ENCODE measurements around the gene SEC14L1.

Gene SEC14L1

DNA sequence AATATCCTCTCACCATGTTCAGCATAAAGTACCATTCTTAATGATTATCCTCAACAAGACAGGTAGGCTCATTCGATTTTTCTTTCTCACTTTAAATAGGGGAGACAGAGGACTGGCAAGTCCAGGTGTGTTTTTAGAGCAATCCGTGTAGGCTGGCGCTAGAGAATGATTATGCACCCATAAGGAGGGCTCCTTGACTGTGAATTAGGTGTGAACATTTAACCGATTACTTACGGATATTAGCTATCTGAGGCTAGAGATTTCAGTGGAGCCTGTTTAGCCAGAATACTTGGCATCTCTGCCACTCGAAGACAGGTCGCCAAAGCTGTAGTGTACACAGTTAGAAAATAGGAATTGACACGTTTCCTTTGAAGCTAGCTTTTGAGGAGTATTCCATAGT lies 1.9 kb downstream of the SEC14L1 start:
- TF ChIP-seq, protein P1, sequence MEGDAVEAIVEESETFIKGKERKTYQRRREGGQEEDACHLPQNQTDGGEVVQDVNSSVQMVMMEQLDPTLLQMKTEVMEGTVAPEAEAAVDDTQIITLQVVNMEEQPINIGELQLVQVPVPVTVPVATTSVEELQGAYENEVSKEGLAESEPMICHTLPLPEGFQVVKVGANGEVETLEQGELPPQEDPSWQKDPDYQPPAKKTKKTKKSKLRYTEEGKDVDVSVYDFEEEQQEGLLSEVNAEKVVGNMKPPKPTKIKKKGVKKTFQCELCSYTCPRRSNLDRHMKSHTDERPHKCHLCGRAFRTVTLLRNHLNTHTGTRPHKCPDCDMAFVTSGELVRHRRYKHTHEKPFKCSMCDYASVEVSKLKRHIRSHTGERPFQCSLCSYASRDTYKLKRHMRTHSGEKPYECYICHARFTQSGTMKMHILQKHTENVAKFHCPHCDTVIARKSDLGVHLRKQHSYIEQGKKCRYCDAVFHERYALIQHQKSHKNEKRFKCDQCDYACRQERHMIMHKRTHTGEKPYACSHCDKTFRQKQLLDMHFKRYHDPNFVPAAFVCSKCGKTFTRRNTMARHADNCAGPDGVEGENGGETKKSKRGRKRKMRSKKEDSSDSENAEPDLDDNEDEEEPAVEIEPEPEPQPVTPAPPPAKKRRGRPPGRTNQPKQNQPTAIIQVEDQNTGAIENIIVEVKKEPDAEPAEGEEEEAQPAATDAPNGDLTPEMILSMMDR (IDR thresholded peaks at IDR 0.05) = no peak

DNA sequence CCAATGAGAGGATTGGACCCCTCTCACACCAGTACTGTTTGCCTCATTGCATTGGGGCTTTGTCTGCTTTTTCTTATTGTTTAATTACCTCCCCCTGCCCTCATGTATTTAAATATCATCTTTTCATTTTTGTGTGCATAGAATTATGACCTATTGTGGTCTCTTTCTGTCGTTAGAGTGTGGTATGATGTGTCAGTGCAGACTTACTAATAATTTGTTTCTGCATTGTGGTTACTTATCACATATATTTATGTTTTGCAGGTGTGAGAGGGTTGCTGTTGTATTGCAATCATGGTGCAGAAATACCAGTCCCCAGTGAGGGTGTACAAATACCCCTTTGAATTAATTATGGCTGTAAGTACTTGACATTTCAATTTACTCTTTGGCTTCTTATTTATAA lies 2.5 kb downstream of the SEC14L1 start:
- TF ChIP-seq, protein P1 (IDR thresholded peaks at IDR 0.05) = no peak

DNA sequence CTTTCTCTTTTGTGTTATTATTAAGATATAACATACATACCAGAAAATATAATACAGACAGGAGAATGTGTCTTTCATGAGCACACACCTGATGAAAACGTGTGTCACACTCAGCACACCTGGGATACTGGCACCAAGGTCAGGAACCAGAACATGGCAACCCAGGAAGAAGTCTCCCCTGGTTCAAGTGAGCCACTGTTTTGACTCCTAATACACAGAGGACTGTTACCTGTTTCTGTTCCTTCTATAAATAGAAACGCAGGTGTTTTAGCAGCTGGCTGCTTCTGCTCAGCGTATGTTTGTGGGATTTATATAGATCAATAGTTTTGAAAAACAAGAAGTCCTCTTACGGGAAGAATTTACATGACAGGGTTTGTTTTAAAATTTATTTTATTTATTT lies 3.5 kb downstream of the SEC14L1 start:
- TF ChIP-seq, protein P1 (IDR thresholded peaks at IDR 0.05) = no peak

- TF ChIP-seq, protein P1 (IDR thresholded peaks at IDR 0.05) = no peak
Observed at GRCh38 chr17:77145224-77145611, 4.4 kb downstream of the SEC14L1 start.

DNA sequence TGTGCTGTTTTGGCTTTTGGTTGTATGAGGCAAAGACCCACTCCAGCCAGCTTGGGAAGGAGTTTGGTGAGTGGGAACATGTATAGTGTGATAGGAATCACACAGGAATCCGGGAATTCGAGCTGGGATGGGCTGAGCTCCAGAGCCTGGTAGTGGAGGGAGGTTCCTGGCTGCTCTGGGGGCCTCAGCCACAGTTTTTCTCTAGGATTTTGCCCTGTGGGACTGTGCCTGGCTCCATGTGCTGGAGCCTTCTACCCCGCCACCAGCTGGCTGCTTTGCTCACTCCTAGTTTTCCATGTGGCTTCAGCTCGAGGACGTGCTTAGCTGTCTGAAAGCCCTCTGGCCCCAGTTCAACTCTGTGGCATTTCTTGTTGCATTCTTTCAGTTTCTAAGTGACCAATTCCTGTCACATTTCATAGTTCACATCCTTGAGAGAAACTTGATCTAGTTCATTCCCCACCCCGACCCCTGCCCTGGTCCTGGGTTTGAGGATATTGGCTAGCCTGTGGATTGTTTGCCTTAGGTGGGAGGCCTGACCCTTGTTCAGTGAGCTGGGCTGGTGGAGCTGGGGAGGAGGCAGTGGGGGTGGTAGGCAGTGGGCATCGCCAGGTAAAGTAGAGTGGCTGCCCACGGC lies 5.0 kb downstream of the SEC14L1 start:
- TF ChIP-seq, protein P1 (IDR thresholded peaks at IDR 0.05) = no peak

- TF ChIP-seq, protein P1 (IDR thresholded peaks at IDR 0.05) = no peak
Observed at GRCh38 chr17:77146246-77146632, 5.5 kb downstream of the SEC14L1 start.

DNA sequence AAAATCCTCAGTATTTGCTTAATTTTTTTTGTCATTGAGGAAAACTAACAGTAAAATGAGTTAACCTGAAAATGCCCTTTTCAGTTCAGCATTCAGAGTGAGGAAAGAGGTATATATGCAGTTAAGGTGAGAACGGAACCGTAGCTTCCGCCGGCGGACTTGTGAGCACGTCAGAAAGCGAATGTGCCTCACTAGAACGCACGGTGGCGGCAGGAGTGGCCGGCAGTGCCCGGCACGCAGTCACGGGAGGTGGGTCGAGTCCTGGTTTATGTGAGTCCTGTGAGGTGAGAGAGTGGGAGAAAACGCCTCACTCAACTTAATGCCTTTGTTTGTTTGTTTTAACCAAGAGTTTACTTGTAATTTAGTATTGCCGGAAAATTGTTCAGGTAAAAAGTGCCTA lies 6.1 kb downstream of the SEC14L1 start:
- TF ChIP-seq, protein P1 (IDR thresholded peaks at IDR 0.05) = no peak

DNA sequence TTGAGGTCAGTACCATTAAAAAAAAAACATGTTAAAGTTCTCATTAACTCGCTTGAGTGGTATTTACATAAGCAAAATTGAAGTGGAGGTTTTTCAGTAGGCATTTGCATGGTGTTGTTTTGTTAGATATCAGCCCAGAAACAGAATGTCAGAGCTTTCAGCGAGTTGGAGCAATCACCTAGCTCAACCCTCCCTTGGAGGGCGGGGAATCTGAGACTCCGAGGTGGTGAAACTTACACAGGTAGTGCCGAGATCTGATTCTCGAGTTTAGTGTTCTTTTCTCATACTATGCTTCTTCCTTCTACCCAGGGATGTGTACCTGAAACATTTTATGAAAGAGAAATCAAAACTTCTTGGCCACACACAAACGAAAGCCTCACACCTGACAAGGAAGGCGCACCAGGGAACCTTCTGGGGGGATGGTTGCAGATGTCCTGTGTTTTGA lies 6.6 kb downstream of the SEC14L1 start:
- TF ChIP-seq, protein P1 (IDR thresholded peaks at IDR 0.05) = no peak
